NCI-H2081 treated with DMSO at 0.1 percent for 48 hours (cell line): ENCODE measurements around the gene FAM149B1.
"Not testable (repeated sequence)": the region's sequence is repeated elsewhere in the genome, so short reads cannot be mapped to it uniquely, and the experiment has no call there.

Experiments used
- DNase-seq: peaks from one replicate; lab custom pipeline; 2025; lab: John Stamatoyannopoulos, UW

The FAM149B1 gene

GRCh38 chr10:73167783-73168464, at the start of gene FAM149B1, which contains the start of gene ECD:
Gene FAM149B1 (plus strand): TSS chr10:73168119. CDS start chr10:73168340, 221 bp downstream.
Gene ECD (minus strand): TSS chr10:73168008. CDS start chr10:73163937, 4,071 bp downstream.
- DNase-seq, result peak; percentile 3

DNA sequence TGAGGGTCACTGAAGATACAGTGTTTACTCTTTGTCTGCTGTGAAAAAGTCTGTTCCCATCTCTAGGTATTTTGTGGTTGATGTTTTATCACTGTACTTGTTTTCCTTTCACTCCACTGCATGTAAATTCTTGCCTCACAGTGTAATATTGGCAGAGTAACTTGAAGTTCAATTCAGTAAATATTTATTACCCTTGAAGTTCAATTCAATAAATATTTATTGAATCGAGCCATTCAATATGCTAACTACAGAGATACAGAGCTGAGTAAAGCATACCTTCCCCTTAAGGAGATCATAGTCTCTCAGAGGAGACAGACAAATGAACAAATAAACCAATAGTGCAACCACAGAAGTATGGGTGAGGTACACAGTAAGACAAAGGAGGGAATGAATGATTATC, 48.5 kb upstream of the FAM149B1 start:
- DNase-seq, result no peak

GRCh38 chr10:73119952-73120351, 48.0 kb upstream of the FAM149B1 start:
- DNase-seq, result no peak

DNA sequence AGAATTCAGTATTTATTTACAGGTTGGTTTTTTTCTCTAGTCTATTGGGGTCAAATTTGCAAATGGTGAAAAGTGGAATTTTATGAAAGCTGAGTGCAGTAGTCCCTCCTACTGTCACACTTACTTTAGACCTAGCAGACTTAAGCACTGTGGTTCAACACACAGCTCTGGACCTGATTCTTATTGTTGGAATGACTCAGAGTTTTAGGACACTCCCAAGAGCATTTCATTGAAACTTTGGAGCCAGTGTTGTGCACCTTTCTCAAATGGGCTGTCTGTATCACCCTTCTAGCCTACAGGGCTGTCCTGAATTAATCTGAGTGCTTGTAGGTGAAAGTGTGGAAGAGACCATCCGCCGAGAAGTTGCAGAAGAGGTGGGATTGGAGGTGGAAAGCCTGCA, 41.6 kb upstream of the FAM149B1 start:
- no peak for DNase-seq

- DNase-seq, result peak; percentile 9
Measured at GRCh38 chr10:73131301-73131700, 36.6 kb upstream of the FAM149B1 start.

DNA sequence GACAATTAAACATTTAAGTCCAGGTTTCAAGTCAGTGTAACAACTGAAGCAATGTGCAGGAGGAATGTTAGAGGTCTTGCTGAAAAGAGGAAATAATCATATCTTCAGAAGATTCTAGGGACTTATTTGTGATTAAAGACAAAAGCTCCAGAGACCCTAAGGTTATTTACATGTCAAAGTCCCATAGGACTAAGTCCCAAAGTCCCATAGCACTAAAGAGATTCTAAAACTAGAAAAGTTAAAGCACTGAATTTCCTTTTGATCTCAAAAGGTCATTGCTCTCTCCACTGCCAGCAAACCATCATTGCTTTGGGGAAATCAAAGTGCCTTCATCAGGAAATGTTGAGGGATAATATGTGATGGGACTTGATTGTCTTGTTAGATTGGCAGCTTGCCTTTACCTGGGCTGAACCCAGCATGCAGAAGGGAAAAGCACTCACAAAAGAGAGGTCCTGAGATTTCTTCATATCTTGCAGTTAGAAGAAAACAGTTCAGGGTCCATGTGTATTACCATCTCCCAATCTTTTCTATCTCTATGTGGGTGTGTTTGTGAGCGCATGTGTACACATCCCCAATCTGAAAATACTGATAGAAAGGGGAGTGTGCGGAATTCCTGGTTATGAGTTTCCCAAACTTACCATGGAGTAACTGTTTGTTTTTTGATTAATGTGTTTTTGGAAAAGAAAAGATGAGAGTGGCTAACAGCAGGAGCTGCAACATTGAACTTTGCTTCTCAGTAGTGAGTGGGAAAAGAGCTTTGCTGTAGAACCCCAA, 35.8 kb upstream of the FAM149B1 start:
- no peak for DNase-seq

DNA sequence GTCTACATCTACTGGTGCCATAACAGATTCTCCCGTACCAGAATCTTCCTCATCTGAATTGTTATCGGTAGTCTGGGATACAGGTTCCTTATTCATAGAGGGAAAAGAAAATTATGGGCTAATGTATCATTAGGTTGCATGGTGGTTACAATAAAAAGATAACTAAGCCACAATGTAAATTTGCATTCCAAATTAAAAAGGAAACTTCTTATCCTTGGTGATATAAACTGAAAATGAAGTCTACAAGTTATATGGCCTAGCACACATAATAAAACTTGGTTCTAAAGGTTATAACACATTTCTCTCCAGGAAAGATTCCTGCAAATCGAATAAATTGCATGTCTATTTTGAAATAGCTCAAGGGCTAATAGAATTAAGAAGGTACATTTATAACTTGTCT, 33.2 kb upstream of the FAM149B1 start:
- DNase-seq, result no peak

GRCh38 chr10:73136627-73137026, 31.3 kb upstream of the FAM149B1 start:
- no peak for DNase-seq

DNA sequence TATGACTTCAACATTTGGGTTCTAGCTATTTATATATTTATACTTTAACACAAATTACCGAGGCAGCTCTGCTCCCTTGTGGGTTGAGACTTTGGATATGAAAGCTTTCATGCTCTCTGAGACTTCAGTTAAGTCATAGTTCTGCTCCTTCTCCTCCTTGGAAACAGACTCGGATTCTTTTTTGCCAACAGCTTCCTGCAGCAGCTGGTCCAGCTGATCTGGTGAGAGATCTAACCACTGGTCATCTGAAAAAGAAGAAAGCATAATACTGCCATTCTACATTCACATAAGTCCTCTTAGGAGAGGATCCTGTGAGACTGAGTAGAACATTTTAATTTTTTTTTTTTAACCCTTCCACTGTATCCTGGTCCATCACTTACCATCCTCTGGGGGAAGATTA, 28.7 kb upstream of the FAM149B1 start:
- no peak for DNase-seq

DNA sequence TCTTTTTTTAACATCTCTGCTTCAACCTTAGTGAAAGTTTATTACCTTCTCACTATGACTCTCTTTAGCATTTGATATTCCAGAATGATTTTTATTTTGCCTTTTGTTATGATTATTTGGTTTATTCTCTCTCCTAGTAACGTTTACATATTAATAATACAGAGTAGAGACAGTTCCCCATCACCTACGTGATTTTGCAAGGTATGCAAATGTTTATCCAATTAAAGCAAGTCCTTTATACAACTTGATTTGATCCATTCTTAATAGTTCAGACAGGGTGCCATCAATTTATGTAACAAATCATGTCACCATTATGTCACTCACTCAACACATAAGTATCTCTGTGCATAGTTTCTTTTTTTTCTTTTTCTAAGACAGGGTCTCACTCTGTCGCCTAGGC, 26.3 kb upstream of the FAM149B1 start:
- no peak for DNase-seq

- DNase-seq, result not testable (repeated sequence)
Measured at GRCh38 chr10:73150633-73151413, 17.1 kb upstream of the FAM149B1 start.

DNA sequence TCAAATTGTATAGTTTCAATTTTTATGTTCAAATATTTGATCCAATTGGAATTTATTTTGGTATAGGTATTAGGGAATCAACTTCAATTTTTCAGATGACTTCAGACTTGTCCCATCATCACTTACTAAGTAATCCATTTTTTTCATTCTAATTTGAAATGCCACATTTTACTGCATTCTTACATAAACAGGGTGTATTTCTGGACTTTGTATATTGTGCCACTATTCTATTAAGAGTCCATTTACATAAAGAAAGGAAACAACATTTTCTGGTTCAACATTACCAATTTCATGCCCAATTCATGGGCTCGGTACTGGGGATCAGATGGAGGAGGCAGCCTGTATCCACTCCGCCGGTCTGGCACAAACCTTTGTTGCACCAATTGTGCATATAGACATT, 15.9 kb upstream of the FAM149B1 start:
- no peak for DNase-seq

- no peak for DNase-seq
Measured at GRCh38 chr10:73156054-73156453, 11.9 kb upstream of the FAM149B1 start.

GRCh38 chr10:73159038-73159648, 8.8 kb upstream of the FAM149B1 start:
- DNase-seq, result no peak

GRCh38 chr10:73161079-73161478, 6.8 kb upstream of the FAM149B1 start:
- no peak for DNase-seq

DNA sequence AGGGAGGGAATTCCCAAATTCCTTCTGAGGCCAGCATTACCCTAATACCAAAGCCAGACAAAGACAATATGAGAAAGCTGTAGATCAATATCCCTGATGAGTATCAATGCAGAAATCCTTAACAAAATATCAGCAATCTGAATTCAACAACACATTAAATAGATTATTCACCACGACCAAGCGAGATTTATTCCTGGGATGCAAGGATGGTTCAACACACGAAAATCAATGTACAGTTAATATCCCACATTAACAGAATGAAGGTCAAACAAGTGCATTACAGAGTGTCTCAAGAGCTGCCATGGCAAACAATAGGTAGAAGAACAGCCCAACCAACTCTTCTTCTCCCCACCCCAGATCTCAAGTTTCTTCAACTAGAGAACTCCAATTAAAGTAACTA, 6.3 kb upstream of the FAM149B1 start:
- no peak for DNase-seq

DNA sequence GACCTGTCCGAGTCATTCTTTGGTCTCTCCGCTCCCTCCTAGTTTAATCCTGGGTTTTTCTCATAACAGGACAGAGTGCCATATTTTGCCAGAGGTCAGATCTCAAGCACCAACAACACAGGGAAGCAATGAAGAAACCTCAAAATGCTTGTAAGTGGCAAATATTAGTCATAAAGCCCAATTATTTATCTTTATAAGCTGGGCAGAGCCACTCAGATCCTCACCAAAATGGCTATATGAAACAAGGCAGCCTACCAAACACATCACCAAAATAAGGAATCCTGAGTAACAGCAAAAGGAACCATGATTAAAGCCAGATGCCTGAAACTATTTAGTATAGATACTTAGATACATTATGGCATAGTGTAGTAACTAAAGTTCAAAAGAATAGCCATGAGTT, 4.8 kb upstream of the FAM149B1 start:
- no peak for DNase-seq

- no peak for DNase-seq
Measured at GRCh38 chr10:73166972-73167371, 947 bp upstream of the FAM149B1 start.

DNA sequence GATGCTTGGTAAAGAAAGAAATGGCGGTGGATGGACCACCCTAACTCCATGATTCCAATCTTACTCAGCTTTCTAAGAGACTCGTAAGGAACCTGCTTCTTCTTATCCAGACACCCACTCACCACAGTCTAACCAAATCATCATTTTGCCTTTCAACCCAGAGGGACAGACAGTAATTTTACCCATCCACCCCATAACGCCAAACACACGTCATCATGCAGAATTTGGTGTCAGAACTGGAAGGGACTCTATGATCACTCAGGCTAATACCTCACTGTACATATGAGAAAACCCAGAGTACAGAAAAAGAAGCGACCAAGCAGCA, 499 bp upstream of the FAM149B1 start:
- DNase-seq, result no peak

DNA sequence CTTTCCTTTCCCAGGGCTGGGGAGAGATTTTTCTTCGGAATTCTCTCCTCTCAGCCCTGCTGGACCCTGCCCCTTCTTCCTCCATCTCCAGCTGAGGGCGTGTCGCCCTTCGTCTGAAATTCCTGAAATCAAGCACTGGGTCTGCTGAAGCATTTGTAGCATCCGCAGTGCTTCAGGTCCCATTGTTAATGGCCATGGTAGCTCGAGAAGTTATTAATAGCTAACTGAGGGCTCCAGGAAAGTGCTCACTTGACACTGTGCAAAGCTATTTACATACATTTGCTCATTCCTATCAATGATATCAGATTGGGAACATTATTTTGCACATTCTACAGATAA, 515 bp downstream of the FAM149B1 start:
- no peak for DNase-seq

- DNase-seq, result no peak
Measured at GRCh38 chr10:73169320-73169719, 1.4 kb downstream of the FAM149B1 start.

- DNase-seq, result no peak
Measured at GRCh38 chr10:73172867-73173266, 4.9 kb downstream of the FAM149B1 start.
